COR-L47 (cell line): ENCODE measurements around the gene ZFYVE21.

Source experiments
- DNase-seq: peaks from one replicate; lab custom pipeline; 2025; lab: John Stamatoyannopoulos, UW

ZFYVE21 gene

GRCh38 chr14:103692159-103692558 lies 23.5 kb upstream of the ZFYVE21 start:
- DNase-seq, result no peak

- no peak for DNase-seq
Measured at GRCh38 chr14:103692871-103693270, 22.7 kb upstream of the ZFYVE21 start.

GRCh38 chr14:103693515-103693914 lies 22.1 kb upstream of the ZFYVE21 start:
- DNase-seq, result no peak

- no peak for DNase-seq
Measured at GRCh38 chr14:103694572-103695026, 21.0 kb upstream of the ZFYVE21 start.

- no peak for DNase-seq
Measured at GRCh38 chr14:103695296-103696069, 20.1 kb upstream of the ZFYVE21 start.

- no peak for DNase-seq
Measured at GRCh38 chr14:103696070-103696402, 19.6 kb upstream of the ZFYVE21 start.

- no peak for DNase-seq
Measured at GRCh38 chr14:103696466-103697071, 19.0 kb upstream of the ZFYVE21 start.

GRCh38 chr14:103697206-103697602 lies 18.4 kb upstream of the ZFYVE21 start:
- no peak for DNase-seq

- DNase-seq, result no peak
Measured at GRCh38 chr14:103697603-103698379, 17.8 kb upstream of the ZFYVE21 start.

- no peak for DNase-seq
Measured at GRCh38 chr14:103698380-103699260, 17.0 kb upstream of the ZFYVE21 start.

GRCh38 chr14:103699261-103699661 lies 16.3 kb upstream of the ZFYVE21 start:
- no peak for DNase-seq

GRCh38 chr14:103699901-103700752 lies 15.5 kb upstream of the ZFYVE21 start:
- no peak for DNase-seq

GRCh38 chr14:103700753-103701490 lies 14.7 kb upstream of the ZFYVE21 start:
- no peak for DNase-seq

- DNase-seq, result no peak
Measured at GRCh38 chr14:103702095-103702494, 13.5 kb upstream of the ZFYVE21 start.

GRCh38 chr14:103702497-103703432 lies 12.8 kb upstream of the ZFYVE21 start:
- DNase-seq, result no peak

GRCh38 chr14:103703433-103704385 lies 11.9 kb upstream of the ZFYVE21 start:
- no peak for DNase-seq

- no peak for DNase-seq
Measured at GRCh38 chr14:103704708-103705107, 10.9 kb upstream of the ZFYVE21 start.

- DNase-seq, result no peak
Measured at GRCh38 chr14:103705118-103705503, 10.5 kb upstream of the ZFYVE21 start.
